Mucosa of gallbladder (tissue), 1 donor: ENCODE data around the gene GYPB. TPM values are rescaled to one million over a fixed set of nuclear protein-coding genes. Genes with fewer than 3 reads are reported as not detected.
"Not testable (repeated sequence)": the region's sequence is repeated elsewhere in the genome, so short reads cannot be mapped to it uniquely, and the experiment has no call there.

Experiments used
- DNase-seq: peaks from one replicate; pipeline ENCODE4 v3.0.0-alpha.2; 2020; ENCODE audit warnings: low spot score
- total RNA-seq: library from RNA; stranded (reverse); gene quantifications from one replicate; pipeline ENCODE4 v1.2.1, GENCODE V29; 2021
- donor health status: DM: no; HTN: no; CAD: no.

The GYPB gene
- not detected for total RNA-seq

DNA sequence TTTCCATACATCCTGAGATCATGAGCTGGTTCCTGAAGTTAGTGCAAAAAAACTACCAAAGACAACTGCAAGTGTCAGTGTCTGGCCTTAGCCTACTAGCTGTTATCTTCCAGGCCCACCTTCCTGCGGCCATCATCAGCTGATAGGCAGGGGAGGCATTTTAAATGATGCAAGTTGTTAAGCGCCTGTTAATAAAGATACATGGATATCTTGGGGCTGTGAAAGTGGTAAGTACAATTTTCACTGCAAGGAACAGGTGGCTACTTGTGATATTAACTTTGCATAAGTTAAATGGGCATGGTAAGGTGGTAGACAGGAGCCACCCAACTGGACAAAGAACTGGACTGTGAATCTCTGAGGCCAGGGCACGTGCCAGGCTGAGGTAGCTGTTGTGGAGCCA lies at the start of gene GYPB:
Gene GYPB (minus strand): TSS at position 104 of the 400 bp plus-strand sequence. CDS start 93 bp downstream, at position 11.
- not testable (repeated sequence) for DNase-seq

DNA sequence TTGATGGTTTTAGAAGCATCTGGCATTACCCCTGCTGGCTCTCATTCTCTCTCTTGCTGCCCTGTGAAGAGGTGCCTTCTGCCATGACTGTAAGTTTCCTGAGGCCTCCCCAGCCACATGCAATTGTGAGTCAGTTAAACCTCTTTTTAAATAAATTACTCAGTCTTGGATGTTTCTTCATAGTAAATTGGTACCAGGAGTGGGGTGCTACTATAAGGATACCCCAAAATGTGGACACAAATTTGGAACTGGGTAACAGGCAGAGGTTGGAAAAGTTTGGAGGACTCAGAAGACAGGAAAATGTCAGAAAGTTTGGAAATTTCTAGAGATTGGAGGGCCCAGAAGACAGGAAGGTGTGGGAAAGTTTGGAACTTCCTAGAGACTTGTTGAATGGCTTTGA lies 42.4 kb upstream of the GYPB start:
- DNase-seq = not testable (repeated sequence)

DNA sequence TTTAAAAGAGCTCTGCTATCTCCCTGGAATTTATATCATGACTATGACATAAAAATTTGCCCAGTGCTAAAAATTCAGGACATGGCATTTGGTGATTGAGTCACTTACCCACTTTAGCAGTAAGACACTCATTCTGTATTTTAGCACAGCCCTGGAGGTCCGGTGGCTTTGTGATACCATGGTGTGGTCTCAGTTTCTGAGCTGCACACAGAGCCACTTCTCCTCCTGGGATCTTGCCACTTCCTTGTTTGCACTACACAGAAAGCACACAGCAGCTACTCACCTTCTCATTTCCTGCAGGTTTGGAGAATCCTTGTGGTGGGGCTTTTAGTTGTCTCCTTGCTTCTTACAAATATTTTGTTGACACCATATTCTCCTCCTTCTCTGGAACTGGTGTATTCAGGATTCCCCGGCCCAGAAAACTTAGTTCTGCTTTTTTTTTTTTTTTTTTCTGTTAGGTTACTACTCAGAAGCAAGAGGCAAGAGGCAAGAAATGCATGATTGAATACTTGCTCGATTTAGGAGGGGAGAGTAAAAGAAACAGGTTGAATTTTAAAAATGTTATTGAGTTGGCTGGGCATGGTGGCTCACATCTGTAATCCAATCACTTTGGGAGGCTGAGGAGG lies 41.2 kb upstream of the GYPB start:
- DNase-seq = not testable (repeated sequence)

DNA sequence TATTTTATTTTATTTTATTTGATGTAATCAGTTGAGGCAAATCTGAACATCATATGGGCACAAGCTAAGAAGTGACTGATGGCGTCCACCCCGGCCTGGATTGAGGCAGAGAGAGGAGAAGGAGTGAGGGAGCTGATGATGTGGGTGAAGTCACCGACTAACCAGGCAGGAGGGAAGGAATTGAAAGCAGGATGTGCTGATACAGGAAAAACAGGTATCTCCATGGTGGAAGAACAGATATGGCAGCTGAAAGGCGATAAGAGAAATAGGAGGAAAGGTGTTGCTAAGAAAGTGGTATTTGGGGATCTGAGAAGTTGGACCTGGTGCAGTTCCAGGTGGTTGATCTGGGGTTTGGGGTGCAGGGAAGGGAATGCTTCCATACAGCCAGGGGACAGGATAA lies 37.6 kb upstream of the GYPB start:
- no peak for DNase-seq

- DNase-seq = not testable (repeated sequence)
Measured at GRCh38 chr4:144055336-144055735, 36.2 kb upstream of the GYPB start.

DNA sequence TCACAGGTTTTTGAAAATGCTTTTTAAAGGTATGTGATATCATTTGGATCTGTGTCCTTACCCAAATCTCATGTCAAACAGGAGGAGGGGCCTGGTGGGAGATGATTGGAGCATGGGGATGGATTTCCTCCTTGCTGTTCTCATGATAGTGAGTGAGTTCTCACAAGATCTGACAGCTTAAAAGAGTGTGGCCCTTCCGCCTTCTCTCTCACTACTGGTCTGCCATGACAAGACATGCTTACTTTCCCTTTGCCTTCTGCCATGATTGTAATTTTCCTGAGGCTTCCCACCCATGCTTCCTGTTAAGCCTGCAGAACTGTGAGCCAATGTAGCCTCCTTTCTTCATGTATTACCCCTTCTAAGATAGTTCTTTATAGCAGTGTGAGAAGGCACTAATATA lies 32.3 kb upstream of the GYPB start:
- not testable (repeated sequence) for DNase-seq

DNA sequence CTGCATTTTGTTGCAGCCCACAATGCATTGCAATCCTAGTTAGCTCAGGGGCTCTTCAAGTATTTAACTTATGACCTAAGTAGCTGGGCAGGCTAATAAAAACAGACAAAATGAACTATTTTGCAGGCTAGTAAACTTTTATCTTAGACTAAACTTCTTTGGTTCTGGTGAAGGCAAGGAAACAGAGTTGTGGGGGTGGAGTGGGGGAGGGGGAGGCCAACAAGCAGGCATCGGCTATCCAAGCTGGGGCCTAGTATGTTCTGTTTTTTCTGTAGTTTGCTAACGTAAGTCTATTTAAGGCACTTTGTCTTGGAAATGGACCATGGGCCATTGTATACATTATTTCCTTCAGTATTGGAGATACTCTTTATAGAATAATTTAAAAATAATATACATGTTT lies 31.5 kb upstream of the GYPB start:
- not testable (repeated sequence) for DNase-seq

GRCh38 chr4:144049495-144050424 lies 30.6 kb upstream of the GYPB start:
- DNase-seq = not testable (repeated sequence)

- DNase-seq = not testable (repeated sequence)
Measured at GRCh38 chr4:144044936-144045335, 25.8 kb upstream of the GYPB start.

- not testable (repeated sequence) for DNase-seq
Measured at GRCh38 chr4:144032580-144032979, 13.4 kb upstream of the GYPB start.

GRCh38 chr4:144031875-144032274 lies 12.7 kb upstream of the GYPB start:
- DNase-seq = not testable (repeated sequence)

DNA sequence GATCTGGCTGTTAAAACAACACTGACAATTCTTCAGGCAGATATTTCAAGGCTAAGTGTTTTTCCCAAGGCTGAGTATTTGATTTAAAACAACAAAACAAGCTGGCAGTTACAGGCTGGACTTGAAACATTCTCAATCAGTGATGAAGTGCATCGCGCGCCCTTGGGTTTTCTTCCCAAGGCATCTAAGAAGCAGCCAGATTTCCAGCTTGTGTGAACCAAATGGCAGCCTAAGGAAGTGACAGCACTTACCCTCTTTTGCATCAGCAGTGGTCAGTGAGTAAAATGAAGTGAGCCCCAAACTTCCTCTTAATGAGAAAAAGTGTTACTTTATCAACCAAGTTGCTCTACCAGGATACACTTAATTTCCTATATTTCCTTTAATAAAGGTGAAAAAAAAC lies 12.2 kb upstream of the GYPB start:
- DNase-seq = not testable (repeated sequence)

DNA sequence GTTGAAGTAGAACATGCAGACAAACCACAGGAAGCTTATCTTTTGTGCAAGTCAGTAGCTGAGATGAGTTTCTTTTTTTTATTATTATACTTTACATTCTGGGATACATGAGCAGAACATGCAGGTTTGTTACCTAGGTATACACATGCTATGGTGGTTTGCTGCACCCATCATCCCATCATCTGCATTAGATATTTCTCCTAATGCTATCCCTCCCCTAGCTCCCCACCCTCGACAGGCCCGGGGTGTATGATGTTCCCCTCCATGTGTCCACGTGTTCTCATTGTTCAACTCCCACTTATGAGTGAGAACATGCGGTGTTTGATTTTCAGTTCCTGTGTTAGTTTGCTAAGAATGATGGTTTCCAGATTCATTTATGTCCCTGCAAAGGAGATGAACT lies 11.5 kb upstream of the GYPB start:
- not testable (repeated sequence) for DNase-seq

DNA sequence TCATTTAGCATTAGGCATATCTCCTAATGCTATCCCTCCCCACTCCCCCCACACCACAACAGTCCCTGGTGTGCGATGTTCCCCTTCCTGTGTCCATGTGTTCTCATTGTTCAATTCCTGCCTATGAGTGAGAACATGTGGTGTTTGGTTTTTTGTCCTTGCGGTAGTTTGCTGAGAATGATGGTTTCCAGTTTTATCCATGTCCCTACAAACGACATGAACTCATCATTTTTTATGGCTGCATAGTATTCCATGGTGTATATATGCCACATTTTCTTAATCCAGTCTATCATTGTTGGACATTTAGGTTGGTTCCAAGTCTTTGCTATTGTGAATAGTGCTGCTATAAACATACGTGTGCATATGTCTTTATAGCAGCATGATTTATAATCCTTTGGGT lies 7.5 kb upstream of the GYPB start:
- DNase-seq = not testable (repeated sequence)

DNA sequence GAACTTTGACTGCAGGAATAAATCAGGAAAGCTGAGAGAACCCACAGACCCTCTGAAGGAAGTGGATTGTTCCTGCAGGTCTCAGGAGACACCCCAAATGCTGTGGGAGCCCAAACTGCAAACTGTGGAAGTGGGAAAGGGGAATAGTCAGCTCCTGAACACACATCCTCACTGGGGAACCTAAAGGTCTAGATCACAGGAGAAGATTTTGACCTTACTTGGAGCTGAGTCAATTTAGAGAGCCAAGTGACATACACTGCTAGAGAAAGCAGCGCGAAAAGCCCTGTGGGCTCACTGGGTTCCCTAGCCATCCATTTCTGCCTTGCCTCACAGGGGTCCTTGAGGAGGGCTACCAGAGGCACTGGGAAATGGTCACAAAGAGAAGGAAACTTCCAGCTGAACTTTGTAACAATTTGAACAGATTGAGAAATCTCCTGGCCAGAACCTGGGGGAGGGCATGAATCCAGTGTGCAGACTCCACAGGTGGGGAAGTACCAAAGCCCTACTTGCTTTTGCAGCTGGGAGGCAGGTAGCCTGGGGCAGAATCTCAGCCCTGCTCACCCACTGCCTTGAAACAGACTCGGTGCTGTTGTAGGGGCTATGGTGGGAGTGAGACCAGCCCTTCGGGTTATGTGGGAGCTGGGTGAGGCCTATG lies 5.3 kb upstream of the GYPB start:
- DNase-seq = not testable (repeated sequence)

DNA sequence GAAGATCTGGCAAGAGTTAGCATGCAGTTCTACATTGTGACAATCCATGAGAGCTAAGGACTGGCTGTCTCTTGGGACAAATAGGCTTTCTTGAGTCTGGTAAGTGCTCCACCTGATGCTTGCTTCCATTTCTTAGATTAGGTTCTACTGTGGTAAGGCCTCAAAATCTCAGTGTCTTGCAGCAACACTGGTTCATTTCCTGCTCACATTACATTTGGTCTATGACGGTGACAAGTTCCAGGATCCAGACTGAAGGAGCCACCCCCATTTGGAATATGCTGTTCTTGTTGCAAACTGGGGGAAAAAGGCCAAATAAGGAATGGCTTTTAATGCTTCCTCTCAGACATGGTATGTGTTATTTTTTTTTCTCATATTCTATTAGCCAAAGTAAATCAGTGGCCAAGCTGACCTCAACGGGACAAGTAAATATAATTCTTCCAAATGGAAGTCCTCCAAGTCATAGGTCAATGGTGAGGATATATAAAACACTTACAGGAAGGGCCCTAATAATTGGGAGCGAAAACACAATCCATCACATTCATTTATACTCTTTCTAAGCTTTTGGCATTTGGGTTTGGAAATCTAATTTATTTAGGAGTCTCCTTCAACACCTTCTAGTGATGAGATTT lies 3.7 kb upstream of the GYPB start:
- DNase-seq = not testable (repeated sequence)

DNA sequence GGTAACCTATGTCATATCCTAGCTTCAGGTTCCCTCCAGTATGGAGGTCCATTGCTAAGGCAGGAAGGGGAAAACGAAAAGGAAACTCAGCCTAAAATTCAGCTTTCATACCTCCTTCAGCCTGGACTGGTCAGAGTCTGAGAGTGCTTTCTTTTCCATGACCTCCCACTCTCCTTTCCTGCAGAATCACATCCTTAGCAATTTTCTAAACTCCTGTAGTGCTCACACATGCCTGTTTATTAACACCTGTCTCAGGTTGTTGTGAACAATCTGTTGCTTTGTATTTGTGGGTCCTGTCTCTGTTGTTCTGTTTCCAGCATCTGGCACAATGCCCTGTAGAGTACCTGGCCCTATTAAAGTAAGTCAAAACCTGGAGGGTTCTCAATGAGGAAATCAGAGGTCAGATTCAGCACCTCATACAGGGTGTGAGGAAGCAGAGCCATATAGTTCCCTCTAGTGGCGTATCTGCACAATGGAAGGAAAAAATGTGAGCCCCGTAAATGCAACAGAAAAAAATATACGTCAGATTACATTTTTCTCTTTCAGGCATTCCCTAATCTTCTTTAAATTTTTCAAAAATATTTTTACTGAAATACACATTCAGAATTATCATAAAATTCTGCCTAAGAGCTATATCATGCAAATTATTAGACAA lies 2.3 kb upstream of the GYPB start:
- DNase-seq = not testable (repeated sequence)

- not testable (repeated sequence) for DNase-seq
Measured at GRCh38 chr4:144018223-144019000, 768 bp downstream of the GYPB start.

DNA sequence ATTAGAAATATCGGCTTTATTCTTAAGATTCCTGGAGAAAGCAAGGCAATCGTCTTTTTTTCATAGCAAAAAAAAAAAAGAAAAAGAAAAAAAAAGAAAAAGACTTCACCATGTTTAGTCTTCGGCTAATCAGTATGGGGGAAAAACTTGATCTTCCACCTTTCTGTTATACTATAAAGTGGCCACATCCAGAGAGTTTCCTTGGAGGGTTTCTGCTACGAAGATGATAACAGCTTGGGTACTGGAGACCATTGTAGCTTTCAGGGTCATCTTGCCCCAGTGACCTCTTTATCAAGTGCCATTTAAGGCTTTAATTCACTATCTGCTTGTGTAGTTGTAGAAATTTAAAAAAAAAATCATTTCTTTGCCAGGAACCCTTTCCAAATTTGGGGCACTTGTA lies 1.9 kb downstream of the GYPB start:
- DNase-seq = not testable (repeated sequence)

DNA sequence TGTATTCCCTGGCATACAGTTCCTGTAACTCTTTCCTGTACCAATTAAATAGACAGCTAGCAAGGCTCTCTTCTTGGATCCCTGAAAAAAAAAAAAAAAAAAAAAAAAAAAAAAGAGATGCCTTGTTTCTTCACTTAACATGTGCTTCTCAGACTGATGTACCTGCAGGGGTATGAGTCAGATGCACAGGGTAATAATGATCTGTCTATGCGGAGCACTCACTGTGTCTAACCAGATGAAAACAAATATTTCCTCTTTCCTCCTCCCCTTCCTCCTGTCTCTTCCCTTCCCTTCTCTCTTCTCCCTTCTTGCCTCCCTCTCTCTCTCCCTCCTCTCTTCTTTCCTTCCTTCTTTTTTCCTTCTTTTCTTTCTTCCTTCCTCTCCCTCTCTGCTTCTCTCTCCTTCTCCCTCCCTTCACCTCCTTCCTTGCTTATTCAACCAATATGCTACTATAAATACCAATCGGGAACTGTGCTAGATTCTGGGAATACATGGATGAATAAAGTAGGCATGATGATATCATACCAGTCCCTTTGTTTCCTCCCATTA lies 3.0 kb downstream of the GYPB start:
- not testable (repeated sequence) for DNase-seq
